Bronchial epithelial cell (primary cell): ENCODE results near the gene NAXE. TPM values are rescaled to one million over a fixed set of nuclear protein-coding genes. Genes with fewer than 3 reads are reported as not detected.

Source experiments
- DNase-seq: peaks from one replicate; pipeline ENCODE4 v3.0.0-alpha.2; 2010; ENCODE audit warnings: low read depth
- FAIRE-seq: peaks from 2 replicates; lab custom pipeline; 2011; peaks lifted over from hg19 to GRCh38; lab: Jason Lieb, UNC
- H3K27me3 ChIP-seq: 2 replicates; pipeline ENCODE4 v1.5.1; 2011; ENCODE audit warnings: low read length; ENCODE audit not compliant: control insufficient read depth, insufficient read depth
- H3K36me3 ChIP-seq: 2 replicates; pipeline ENCODE4 v1.5.1; 2011; ENCODE audit warnings: low read length; ENCODE audit not compliant: control insufficient read depth, insufficient read depth
- H3K4me3 ChIP-seq: 2 replicates; pipeline ENCODE4 v1.5.1; 2011; ENCODE audit warnings: mild to moderate bottlenecking, low read depth, low read length, control low read depth
- CTCF ChIP-seq: IDR thresholded peaks from 2 replicates; pipeline ENCODE4 v1.5.1; 2011; ENCODE audit warnings: mild to moderate bottlenecking, moderate library complexity, low read length, control low read depth, inconsistent platforms; ENCODE audit not compliant: insufficient read depth, severe bottlenecking
- total RNA-seq: library from RNA; depleted of rRNA; stranded (reverse); fragments of >200 nt; gene quantifications from 2 replicates; pipeline ENCODE4 v1.2.1, GENCODE V29; 2014

NAXE gene
- total RNA-seq, 1 donor from 2014 or later: 142 TPM

- Histone ChIP-seq H3K36me3 (peaks cover 24% of the 10 kb centered on the region), H3K4me3 (no peak overlapping the region), H3K27me3 (no peaks in the 10 kb centered on the region)
- DNase-seq (no peak), FAIRE-seq (no peak)
- no peak for TF ChIP-seq CTCF
Measured at GRCh38 chr1:156596426-156596825, 4.8 kb downstream of the NAXE start.

DNA sequence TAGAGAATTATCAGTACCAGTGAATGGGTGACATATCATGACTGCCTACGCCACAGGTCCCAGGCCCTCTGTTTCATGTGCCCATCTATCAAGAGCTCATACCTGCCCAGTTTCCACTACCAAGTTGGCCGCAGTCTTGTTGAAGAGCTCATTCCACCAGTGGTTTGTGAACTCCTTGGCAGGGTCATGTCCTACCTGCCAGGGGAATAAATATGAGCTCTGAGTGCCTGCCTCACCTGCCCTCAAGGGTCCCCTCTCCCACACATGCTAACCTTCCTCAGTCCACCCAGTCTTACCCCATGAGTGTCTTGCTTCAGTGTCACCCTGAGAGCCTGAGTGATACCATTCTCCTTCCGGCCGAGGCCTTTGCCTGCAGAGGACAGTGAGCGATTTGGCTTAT lies 6.5 kb downstream of the NAXE start:
- FAIRE-seq (no peak), DNase-seq (no peak)
- H3K36me3 ChIP-seq: peaks cover 23% of the 10 kb centered on the region
- TF ChIP-seq CTCF: no peak
- H3K27me3 ChIP-seq: no peaks in the 10 kb centered on the region
- no peak overlapping the region for H3K4me3 ChIP-seq

GRCh38 chr1:156598731-156599432 lies 7.3 kb downstream of the NAXE start:
- Histone ChIP-seq H3K4me3 (no peak overlapping the region), H3K36me3 (peaks cover 21% of the 10 kb centered on the region), H3K27me3 (no peaks in the 10 kb centered on the region)
- FAIRE-seq (no peak), DNase-seq (no peak)
- no peak for TF ChIP-seq CTCF

- no peak for FAIRE-seq
- peaks cover 17% of the 10 kb centered on the region for H3K36me3 ChIP-seq
- DNase-seq: peak; percentile 40
Measured at GRCh38 chr1:156599811-156600210, 8.2 kb downstream of the NAXE start.

DNA sequence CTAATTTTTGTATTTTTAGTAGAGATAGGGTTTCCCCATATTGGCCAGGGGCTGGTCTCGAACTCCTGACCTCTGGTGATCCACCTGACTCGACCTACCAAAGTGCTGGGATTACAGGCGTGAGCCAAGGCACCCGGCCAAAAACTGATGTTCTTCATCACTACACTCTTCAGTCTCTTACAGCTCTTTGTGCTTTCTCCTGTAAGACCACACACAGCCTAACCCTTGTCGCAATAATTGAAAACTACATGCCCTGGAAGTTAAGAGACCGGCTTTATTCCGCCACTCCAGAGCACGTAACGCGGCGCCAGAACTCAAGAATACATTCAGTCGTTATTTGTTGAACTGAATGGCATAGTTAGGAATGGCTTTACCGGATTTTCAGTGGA lies 9.2 kb downstream of the NAXE start:
- DNase-seq (peak; percentile 18), FAIRE-seq (no peak)
- Histone ChIP-seq H3K4me3 (peak overlapping the region; percentile 65), H3K27me3 (no peaks in the 10 kb centered on the region), H3K36me3 (peaks cover 12% of the 10 kb centered on the region)
- TF ChIP-seq CTCF: no peak

More at GRCh38 chr1:156599811-156600210, 8.2 kb downstream of the NAXE start:
- Histone ChIP-seq H3K27me3 (no peaks in the 10 kb centered on the region), H3K4me3 (no peak overlapping the region)
- TF ChIP-seq CTCF: peak; percentile 19
